Measurements from ENCODE around the gene CLEC4A.
"Not testable (repeated sequence)": the region's sequence is repeated elsewhere in the genome, so short reads cannot be mapped to it uniquely, and the experiment has no call there.

Gene CLEC4A

DNA sequence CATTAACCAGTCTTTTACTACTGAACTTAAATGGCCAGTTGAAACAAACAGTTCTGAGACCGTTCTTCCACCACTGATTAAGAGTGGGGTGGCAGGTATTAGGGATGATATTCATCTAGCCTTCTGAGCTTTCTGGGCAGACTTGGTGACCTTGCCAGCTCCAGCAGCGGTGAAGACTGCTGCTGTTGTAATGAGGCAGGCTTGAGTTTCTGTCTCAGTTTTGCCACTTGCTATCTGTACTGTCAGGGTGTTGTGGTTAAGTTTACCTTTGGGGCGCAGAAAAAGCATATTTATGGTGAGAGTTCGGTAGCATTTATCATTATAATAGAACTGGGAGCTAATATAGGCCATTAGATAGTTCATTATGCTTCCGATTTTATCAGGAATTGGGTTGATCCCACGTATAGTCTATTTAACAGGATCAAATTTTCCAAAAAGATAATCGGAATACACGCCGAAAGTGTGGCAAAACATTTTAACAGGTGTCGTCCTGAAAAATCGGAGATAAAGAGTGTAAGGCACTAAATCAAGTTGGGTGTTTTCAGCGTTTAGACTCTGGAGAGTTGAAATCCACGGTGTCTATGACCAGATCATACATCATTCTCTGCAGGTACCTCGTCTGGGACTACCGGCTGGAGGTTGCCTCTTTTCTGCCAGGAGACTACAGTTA is 42.0 kb upstream of the CLEC4A start:
- no peak for TF ChIP-seq CTCF (IDR thresholded peaks at IDR 0.05; ENCODE audit: low read depth, low read length)
- peak overlapping the region; percentile 82 for H3K4me3 ChIP-seq (ENCODE audit: low read depth, low read length)

DNA sequence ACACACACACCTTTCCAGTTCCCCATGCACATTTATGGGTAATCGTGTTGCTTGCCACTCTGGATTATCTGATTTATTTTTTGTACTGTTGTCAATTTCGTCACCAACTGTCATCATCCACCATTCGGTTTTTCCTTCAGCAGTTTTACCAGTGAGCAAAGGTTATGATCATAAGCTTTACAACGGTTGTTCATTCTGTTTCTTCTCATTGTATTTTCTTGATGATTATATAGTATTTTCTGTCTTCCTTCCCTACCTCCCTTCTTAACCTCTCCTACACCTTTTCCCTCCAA is 40.7 kb upstream of the CLEC4A start:
- peak overlapping the region; percentile 82 for H3K4me3 ChIP-seq (ENCODE audit: low read depth, low read length)
- TF ChIP-seq CTCF (IDR thresholded peaks at IDR 0.05; ENCODE audit: low read depth, low read length), result no peak

GRCh38 chr12:8084351-8084750 is 39.1 kb upstream of the CLEC4A start:
- H3K4me3 ChIP-seq (ENCODE audit: low read depth, low read length), result not testable (repeated sequence)

DNA sequence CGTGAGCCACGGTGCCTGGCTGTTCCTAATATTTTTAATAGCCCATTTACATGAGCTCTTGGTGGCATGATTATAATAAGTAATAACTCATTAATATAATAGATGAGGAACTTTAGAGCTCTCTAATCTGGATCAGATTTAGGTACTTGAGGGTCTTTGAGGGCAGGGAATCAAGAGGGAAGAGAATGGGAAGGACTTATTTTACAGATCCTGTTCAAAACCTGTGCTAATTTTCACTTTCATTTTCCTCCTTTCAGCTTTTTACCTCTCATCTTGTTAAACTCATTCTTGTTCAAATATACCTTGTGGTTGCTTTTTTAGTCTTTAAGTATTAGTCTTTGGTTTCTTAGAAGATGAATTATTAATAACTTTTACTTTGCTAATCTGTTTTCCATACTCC is 35.8 kb upstream of the CLEC4A start:
- no peak overlapping the region for H3K4me3 ChIP-seq (ENCODE audit: low read depth, low read length)
- TF ChIP-seq CTCF (IDR thresholded peaks at IDR 0.05; ENCODE audit: low read depth, low read length), result no peak

GRCh38 chr12:8088574-8088973 is 34.8 kb upstream of the CLEC4A start:
- no peak for TF ChIP-seq CTCF (IDR thresholded peaks at IDR 0.05; ENCODE audit: low read depth, low read length)
- H3K4me3 ChIP-seq (ENCODE audit: low read depth, low read length), result no peak overlapping the region

- H3K4me3 ChIP-seq (ENCODE audit: low read depth, low read length), result not testable (repeated sequence)
Observed at GRCh38 chr12:8089277-8089676, 34.1 kb upstream of the CLEC4A start.

DNA sequence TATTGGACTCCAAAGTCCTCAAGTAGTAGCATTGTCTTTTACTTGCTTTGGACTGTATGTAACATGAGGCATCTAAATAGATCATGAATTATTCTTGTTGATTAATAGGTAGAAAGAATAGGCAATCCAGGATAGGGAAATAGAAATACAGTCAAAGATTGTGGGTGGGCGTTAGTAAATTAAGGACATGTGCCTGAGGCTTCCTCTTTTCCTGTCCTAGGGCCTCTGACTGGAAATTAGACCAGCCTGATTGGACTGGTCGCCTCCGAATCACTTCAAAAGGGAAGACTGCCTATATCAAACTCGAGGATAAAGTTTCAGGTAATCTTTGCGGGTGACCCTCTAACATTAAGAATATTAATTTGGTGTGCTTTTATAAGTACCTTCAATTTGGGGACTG is 33.7 kb upstream of the CLEC4A start:
- TF ChIP-seq CTCF (IDR thresholded peaks at IDR 0.05; ENCODE audit: low read depth, low read length), result no peak
- no peak overlapping the region for H3K4me3 ChIP-seq (ENCODE audit: low read depth, low read length)

- no peak overlapping the region for H3K4me3 ChIP-seq (ENCODE audit: low read depth, low read length)
- no peak for TF ChIP-seq CTCF (IDR thresholded peaks at IDR 0.05; ENCODE audit: low read depth, low read length)
Observed at GRCh38 chr12:8093291-8093690, 30.1 kb upstream of the CLEC4A start.
